SK-N-SH treated with all-trans-retinoic acid at 6 μM for 48 hours (cell line): ENCODE data around the gene AGPS.

ENCODE experiments used
- ATAC-seq: fragments of 200-7000 bp; cut with Tn5 transposase; 3 replicates; pipeline ENCODE4 v1.9.1; 2020; ENCODE audit warnings: mild to moderate bottlenecking, moderate library complexity
- ARNTL ChIP-seq: fragments of 450-650 bp; formaldehyde crosslinking; IDR thresholded peaks from 2 replicates; pipeline ENCODE4 v1.5.0; 2020; ENCODE audit warnings: low read depth, mild to moderate bottlenecking, moderate library complexity, borderline replicate concordance
- BACH2 ChIP-seq: fragments of 250-450 bp; sonication (Bioruptor Pico); IDR thresholded peaks from 2 replicates; pipeline ENCODE4 v1.9.0; 2021; ENCODE audit warnings: mild to moderate bottlenecking, borderline replicate concordance
- CSDC2 ChIP-seq: fragments of 250-450 bp; sonication (Bioruptor Pico); IDR thresholded peaks from 2 replicates; pipeline ENCODE4 v1.5.0; 2020; ENCODE audit warnings: mild to moderate bottlenecking, moderate library complexity
- ESRRG ChIP-seq: fragments of 250-450 bp; sonication (Bioruptor Pico); IDR thresholded peaks from 2 replicates; pipeline ENCODE4 v1.6.1; 2021; ENCODE audit warnings: mild to moderate bottlenecking
- GLIS3 ChIP-seq: fragments of 250-450 bp; sonication (Bioruptor Pico); IDR thresholded peaks from 2 replicates; pipeline ENCODE4 v1.5.0; 2020; ENCODE audit warnings: mild to moderate bottlenecking, moderate library complexity
- ISL1 ChIP-seq: fragments of 250-450 bp; sonication (Bioruptor Pico); IDR thresholded peaks from 2 replicates; pipeline ENCODE4 v2.1.2; 2022; ENCODE audit warnings: mild to moderate bottlenecking, moderate library complexity
- OSR1 ChIP-seq: fragments of 250-450 bp; sonication (Bioruptor Pico); IDR thresholded peaks from 2 replicates; pipeline ENCODE4 v1.8.0; 2022; ENCODE audit warnings: moderate library complexity, mild to moderate bottlenecking, inconsistent platforms
- PATZ1 ChIP-seq: fragments of 250-450 bp; sonication (Bioruptor Pico); IDR thresholded peaks from 2 replicates; pipeline ENCODE4 v1.8.0; 2020; ENCODE audit warnings: mild to moderate bottlenecking, moderate library complexity, borderline replicate concordance
- POU6F1 ChIP-seq: fragments of 250-450 bp; sonication (Bioruptor Pico); IDR thresholded peaks from 2 replicates; pipeline ENCODE4 v1.8.0; 2021; ENCODE audit warnings: low read depth, mild to moderate bottlenecking, moderate library complexity, borderline replicate concordance
- RARB ChIP-seq: fragments of 250-450 bp; sonication (Bioruptor Pico); IDR thresholded peaks from 2 replicates; pipeline ENCODE4 v1.8.0; 2021; ENCODE audit warnings: mild to moderate bottlenecking, moderate library complexity
- SNAI2 ChIP-seq: fragments of 250-450 bp; sonication (Bioruptor Pico); IDR thresholded peaks from 2 replicates; pipeline ENCODE4 v1.5.0; 2020; ENCODE audit warnings: mild to moderate bottlenecking, moderate library complexity
- TCF4 ChIP-seq: fragments of 250-450 bp; sonication (Bioruptor Pico); IDR thresholded peaks from 2 replicates; pipeline ENCODE4 v1.8.0; 2021; ENCODE audit warnings: mild to moderate bottlenecking, moderate library complexity, borderline replicate concordance
- TOX ChIP-seq: fragments of 250-450 bp; sonication (Bioruptor Pico); IDR thresholded peaks from 2 replicates; pipeline ENCODE4 v1.8.0; 2021; ENCODE audit warnings: mild to moderate bottlenecking, moderate library complexity, borderline replicate concordance
- ZC3H10 ChIP-seq: fragments of 250-450 bp; sonication (Bioruptor Pico); IDR thresholded peaks from 2 replicates; pipeline ENCODE4 v1.5.1; 2021; ENCODE audit warnings: mild to moderate bottlenecking, moderate library complexity
- ZFP3 ChIP-seq: fragments of 250-450 bp; sonication (Bioruptor Pico); IDR thresholded peaks from 2 replicates; pipeline ENCODE4 v1.5.0; 2020; ENCODE audit warnings: mild to moderate bottlenecking, moderate library complexity
- ZFP30 ChIP-seq: fragments of 450-650 bp; formaldehyde crosslinking; IDR thresholded peaks from 2 replicates; pipeline ENCODE4 v1.5.0; 2022; ENCODE audit warnings: mild to moderate bottlenecking, moderate library complexity
- ZNF565 ChIP-seq: fragments of 450-650 bp; formaldehyde crosslinking; conservative IDR thresholded peaks from 2 replicates; pipeline ENCODE4 v1.5.0; 2020; ENCODE audit warnings: low read depth, mild to moderate bottlenecking, moderate library complexity
- ZNF70 ChIP-seq: fragments of 450-650 bp; formaldehyde crosslinking; IDR thresholded peaks from 2 replicates; pipeline ENCODE4 v1.5.0; 2020; ENCODE audit warnings: mild to moderate bottlenecking, moderate library complexity
- ZNF8 ChIP-seq: fragments of 450-650 bp; formaldehyde crosslinking; IDR thresholded peaks from 2 replicates; pipeline ENCODE4 v1.5.0; 2020; ENCODE audit warnings: mild to moderate bottlenecking, moderate library complexity
- TF ChIP-seq, protein P1 (sequence below): fragments of 250-450 bp; sonication (Bioruptor Pico); IDR thresholded peaks from 2 replicates; pipeline ENCODE4 v1.5.0; 2020; ENCODE audit warnings: mild to moderate bottlenecking, moderate library complexity
- TF ChIP-seq, protein P2 (sequence below): fragments of 250-450 bp; sonication (Bioruptor Pico); IDR thresholded peaks from 2 replicates; pipeline ENCODE4 v1.5.1; 2021; ENCODE audit warnings: mild to moderate bottlenecking, moderate library complexity
- TF ChIP-seq, protein P3 (sequence below): fragments of 250-450 bp; sonication (Bioruptor Pico); IDR thresholded peaks from 2 replicates; pipeline ENCODE4 v1.5.1; 2020; ENCODE audit warnings: low read depth, mild to moderate bottlenecking, moderate library complexity

AGPS gene

GRCh38 chr2:177460973-177461585 is 68.5 kb downstream of the AGPS start:
- no peak for ATAC-seq
- TF ChIP-seq RARB (CRISPR knock-in tag) (no peak), TOX (no peak), SNAI2 (no peak), ISL1 (no peak), OSR1 (CRISPR knock-in tag) (no peak), ZFP30 (CRISPR knock-in tag) (no peak), CSDC2 (no peak), POU6F1 (no peak), ZC3H10 (CRISPR knock-in tag) (no peak), PATZ1 (CRISPR knock-in tag) (no peak), ZFP3 (CRISPR knock-in tag) (no peak), ZNF565 (0 out of 2 replicates have a peak, but pooled peaks have one; percentile 67), TCF4 (CRISPR knock-in tag) (peak; percentile 90)
- TF ChIP-seq, protein P1, sequence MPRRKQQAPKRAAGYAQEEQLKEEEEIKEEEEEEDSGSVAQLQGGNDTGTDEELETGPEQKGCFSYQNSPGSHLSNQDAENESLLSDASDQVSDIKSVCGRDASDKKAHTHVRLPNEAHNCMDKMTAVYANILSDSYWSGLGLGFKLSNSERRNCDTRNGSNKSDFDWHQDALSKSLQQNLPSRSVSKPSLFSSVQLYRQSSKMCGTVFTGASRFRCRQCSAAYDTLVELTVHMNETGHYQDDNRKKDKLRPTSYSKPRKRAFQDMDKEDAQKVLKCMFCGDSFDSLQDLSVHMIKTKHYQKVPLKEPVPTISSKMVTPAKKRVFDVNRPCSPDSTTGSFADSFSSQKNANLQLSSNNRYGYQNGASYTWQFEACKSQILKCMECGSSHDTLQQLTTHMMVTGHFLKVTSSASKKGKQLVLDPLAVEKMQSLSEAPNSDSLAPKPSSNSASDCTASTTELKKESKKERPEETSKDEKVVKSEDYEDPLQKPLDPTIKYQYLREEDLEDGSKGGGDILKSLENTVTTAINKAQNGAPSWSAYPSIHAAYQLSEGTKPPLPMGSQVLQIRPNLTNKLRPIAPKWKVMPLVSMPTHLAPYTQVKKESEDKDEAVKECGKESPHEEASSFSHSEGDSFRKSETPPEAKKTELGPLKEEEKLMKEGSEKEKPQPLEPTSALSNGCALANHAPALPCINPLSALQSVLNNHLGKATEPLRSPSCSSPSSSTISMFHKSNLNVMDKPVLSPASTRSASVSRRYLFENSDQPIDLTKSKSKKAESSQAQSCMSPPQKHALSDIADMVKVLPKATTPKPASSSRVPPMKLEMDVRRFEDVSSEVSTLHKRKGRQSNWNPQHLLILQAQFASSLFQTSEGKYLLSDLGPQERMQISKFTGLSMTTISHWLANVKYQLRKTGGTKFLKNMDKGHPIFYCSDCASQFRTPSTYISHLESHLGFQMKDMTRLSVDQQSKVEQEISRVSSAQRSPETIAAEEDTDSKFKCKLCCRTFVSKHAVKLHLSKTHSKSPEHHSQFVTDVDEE (CRISPR knock-in tag): no peak; the same call in none of the 2 replicates
- TF ChIP-seq, protein P2, sequence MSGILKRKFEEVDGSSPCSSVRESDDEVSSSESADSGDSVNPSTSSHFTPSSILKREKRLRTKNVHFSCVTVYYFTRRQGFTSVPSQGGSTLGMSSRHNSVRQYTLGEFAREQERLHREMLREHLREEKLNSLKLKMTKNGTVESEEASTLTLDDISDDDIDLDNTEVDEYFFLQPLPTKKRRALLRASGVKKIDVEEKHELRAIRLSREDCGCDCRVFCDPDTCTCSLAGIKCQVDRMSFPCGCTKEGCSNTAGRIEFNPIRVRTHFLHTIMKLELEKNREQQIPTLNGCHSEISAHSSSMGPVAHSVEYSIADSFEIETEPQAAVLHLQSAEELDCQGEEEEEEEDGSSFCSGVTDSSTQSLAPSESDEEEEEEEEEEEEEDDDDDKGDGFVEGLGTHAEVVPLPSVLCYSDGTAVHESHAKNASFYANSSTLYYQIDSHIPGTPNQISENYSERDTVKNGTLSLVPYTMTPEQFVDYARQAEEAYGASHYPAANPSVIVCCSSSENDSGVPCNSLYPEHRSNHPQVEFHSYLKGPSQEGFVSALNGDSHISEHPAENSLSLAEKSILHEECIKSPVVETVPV: no peak

DNA sequence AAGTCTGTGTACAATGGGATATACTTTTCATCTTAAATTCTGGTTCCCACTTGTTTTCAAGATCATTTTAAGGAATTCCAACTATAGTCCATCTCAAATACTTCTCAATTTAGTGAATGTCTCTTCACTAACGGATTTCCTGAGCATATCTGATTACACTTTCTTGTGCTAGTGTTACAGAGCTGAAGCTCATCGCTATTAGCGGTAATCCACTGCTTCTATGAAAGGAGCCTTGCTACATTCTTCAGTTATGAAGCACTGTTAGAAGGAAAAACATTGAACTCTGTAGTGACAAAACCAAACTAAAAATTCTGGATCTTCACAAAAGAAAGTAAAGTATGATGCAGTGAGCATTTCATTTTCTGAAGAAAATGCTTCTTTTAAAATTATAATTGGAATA is 72.0 kb downstream of the AGPS start:
- no peak for ATAC-seq
- TF ChIP-seq TCF4 (CRISPR knock-in tag) (no peak), SNAI2 (no peak), RARB (CRISPR knock-in tag) (no peak), ESRRG (CRISPR knock-in tag) (no peak), BACH2 (CRISPR knock-in tag) (no peak), CSDC2 (no peak), TOX (no peak), ZNF70 (CRISPR knock-in tag) (no peak), PATZ1 (CRISPR knock-in tag) (no peak), ISL1 (no peak), ZNF8 (CRISPR knock-in tag) (no peak), ZFP3 (CRISPR knock-in tag) (no peak), ARNTL (no peak), GLIS3 (CRISPR knock-in tag) (no peak), OSR1 (CRISPR knock-in tag) (no peak), ZFP30 (CRISPR knock-in tag) (no peak)
- TF ChIP-seq, protein P2: no peak
- TF ChIP-seq, protein P3, sequence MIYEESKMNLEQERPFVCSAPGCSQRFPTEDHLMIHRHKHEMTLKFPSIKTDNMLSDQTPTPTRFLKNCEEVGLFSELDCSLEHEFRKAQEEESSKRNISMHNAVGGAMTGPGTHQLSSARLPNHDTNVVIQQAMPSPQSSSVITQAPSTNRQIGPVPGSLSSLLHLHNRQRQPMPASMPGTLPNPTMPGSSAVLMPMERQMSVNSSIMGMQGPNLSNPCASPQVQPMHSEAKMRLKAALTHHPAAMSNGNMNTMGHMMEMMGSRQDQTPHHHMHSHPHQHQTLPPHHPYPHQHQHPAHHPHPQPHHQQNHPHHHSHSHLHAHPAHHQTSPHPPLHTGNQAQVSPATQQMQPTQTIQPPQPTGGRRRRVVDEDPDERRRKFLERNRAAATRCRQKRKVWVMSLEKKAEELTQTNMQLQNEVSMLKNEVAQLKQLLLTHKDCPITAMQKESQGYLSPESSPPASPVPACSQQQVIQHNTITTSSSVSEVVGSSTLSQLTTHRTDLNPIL: no peak
- TF ChIP-seq, all 23 proteins: peak for 0
